Measurements from ENCODE around the gene PIP5K1C.

PIP5K1C gene

DNA sequence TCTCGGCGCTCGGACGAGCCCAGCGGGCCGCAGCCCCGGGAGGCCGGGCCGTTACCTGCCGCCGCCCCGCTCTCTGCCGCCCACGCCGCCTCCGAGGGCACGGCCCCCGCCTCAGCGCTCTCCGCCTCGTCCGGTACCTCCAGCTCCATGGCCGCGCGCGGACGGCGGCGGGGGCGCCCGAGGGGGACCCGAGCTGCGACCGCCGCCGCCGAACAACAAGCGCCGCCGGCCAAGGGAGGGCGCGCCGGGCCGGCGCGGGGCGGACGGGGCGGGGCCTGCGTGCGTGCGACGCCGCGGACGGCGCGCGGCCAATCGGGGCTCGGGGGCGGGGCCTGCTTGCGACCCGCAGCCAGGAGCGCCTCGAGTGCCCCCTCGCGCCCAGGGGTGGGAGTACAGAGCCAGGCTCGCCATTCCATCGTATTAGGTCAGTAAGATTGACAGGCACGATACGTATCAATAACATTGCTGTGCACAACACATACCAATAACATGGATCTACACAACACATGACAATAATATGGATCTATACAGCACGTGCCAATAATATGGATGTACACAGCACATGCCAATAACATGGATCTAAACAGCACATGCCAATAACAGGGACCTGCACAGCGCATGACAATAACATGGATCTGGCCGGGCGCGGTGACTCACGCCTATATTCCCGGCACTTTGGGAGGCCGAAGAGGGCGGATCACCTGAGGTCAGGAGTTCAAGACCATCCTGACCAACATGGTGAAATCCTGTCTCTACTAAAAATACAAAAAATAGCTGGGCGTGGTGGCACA is at the start of gene PIP5K1C:
TSS of gene PIP5K1C (minus strand) at position 227 of the 791 bp plus-strand sequence. CDS start at position 149, 78 bp downstream.
- in situ Hi-C loops (cut with MboI; ENCODE audit: low sequenced_read_pairs, unreplicated experiment) = loop anchor here (10.0 kb wide), 1 partner anchor 46 kb away; no protein-coding TSS in a partner anchor
- peak; percentile 97 for DNase-seq (ENCODE audit: low spot score)

DNA sequence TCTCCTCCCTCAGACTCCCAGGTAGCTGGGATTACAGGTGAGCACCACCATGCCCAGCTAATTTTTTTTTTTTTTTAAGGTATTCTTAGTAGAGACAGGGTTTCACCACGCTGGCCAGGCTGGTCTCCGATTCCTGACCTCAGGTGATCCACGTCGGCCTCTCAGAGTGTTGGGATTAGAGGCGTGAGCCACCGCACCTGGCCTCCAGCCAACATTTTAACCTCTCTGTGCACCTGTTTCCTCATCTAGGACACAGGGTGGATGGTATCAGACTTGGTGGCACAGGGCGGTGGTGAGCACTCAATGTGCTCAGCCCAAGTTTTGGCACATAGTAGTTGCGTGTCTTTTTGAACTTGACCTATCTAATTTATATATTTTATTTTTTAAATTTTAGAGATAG is 48.7 kb upstream of the PIP5K1C start:
- in situ Hi-C loops (cut with MboI; ENCODE audit: low sequenced_read_pairs, unreplicated experiment) = no loop called here
- DNase-seq (ENCODE audit: low spot score) = no peak
- no peak for TF ChIP-seq CTCF (IDR thresholded peaks at IDR 0.05; ENCODE audit: borderline replicate concordance, control extremely low read depth, extremely low read depth, insufficient read depth, missing control alignments)

More for the DNA sequence above, at the start of gene PIP5K1C:
- peak; percentile 90 for TF ChIP-seq CTCF (IDR thresholded peaks at IDR 0.05; ENCODE audit: borderline replicate concordance, control extremely low read depth, extremely low read depth, insufficient read depth, missing control alignments)

DNA sequence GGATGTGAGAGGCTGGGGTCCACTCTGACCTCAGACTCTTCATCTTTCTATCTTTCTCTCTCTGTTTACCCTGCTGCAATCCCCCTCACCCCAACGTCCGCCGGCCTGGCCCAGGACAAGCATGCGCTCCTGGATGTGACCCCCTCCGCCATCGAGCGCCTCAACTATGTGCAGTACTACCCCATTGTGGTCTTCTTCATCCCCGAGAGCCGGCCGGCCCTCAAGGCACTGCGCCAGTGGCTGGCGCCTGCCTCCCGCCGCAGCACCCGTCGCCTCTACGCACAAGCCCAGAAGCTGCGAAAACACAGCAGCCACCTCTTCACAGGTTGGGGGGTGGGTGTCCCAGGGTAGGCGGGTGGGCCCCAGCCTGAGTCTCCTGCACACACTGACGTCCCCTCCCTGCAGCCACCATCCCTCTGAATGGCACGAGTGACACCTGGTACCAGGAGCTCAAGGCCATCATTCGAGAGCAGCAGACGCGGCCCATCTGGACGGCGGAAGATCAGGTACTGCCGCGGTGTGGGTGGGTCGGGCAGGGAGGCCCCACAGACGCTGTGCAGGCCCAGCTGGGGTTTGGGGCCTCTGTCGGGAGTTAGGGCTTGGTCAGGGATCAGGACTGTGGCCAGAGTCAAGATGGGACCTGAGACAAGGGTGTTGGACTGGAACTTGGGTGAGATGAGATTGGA is 46.2 kb upstream of the PIP5K1C start:
- no peak for TF ChIP-seq CTCF (IDR thresholded peaks at IDR 0.05; ENCODE audit: borderline replicate concordance, control extremely low read depth, extremely low read depth, insufficient read depth, missing control alignments)
- in situ Hi-C loops (cut with MboI; ENCODE audit: low sequenced_read_pairs, unreplicated experiment) = no loop called here
- DNase-seq (ENCODE audit: low spot score) = no peak

- no peak for DNase-seq (ENCODE audit: low spot score)
- in situ Hi-C loops (cut with MboI; ENCODE audit: low sequenced_read_pairs, unreplicated experiment) = no loop called here
- no peak for TF ChIP-seq CTCF (IDR thresholded peaks at IDR 0.05; ENCODE audit: borderline replicate concordance, control extremely low read depth, extremely low read depth, insufficient read depth, missing control alignments)
These were observed 45.2 kb upstream of the PIP5K1C start for GRCh38 chr19:3745363-3746045.

- DNase-seq (ENCODE audit: low spot score) = no peak
- TF ChIP-seq CTCF (IDR thresholded peaks at IDR 0.05; ENCODE audit: borderline replicate concordance, control extremely low read depth, extremely low read depth, insufficient read depth, missing control alignments) = no peak
- in situ Hi-C loops (cut with MboI; ENCODE audit: low sequenced_read_pairs, unreplicated experiment) = no loop called here
These were observed 43.2 kb upstream of the PIP5K1C start for GRCh38 chr19:3743486-3743885.

- in situ Hi-C loops (cut with MboI; ENCODE audit: low sequenced_read_pairs, unreplicated experiment) = no loop called here
- no peak for TF ChIP-seq CTCF (IDR thresholded peaks at IDR 0.05; ENCODE audit: borderline replicate concordance, control extremely low read depth, extremely low read depth, insufficient read depth, missing control alignments)
- DNase-seq (ENCODE audit: low spot score) = no peak
These were observed 40.2 kb upstream of the PIP5K1C start for GRCh38 chr19:3740431-3740830.
